HFFc6 (cell line): ENCODE results near the gene RELT. TPM values are rescaled to one million over a fixed set of nuclear protein-coding genes. Genes with fewer than 3 reads are reported as not detected.

Experiments used
- DNase-seq: peaks from one replicate; pipeline ENCODE4 v3.0.0-alpha.2; 2018
- H3K27ac Mint-ChIP-seq: 2 replicates; pipeline ENCODE4 v1.8.0; 2020; ENCODE audit warnings: mild to moderate bottlenecking, mixed read lengths
- H3K27me3 Mint-ChIP-seq: 2 replicates; pipeline ENCODE4 v1.8.0; 2021; ENCODE audit warnings: mild to moderate bottlenecking, moderate library complexity, mixed read lengths; ENCODE audit not compliant: insufficient read depth
- H3K36me3 Mint-ChIP-seq: 2 replicates; pipeline ENCODE4 v1.8.0; 2021; ENCODE audit warnings: low read depth, mixed read lengths
- H3K4me1 Mint-ChIP-seq: 2 replicates; pipeline ENCODE4 v1.8.0; 2020; ENCODE audit warnings: low read depth, mixed read lengths
- H3K4me3 Mint-ChIP-seq: 2 replicates; pipeline ENCODE4 v1.8.0; 2020; ENCODE audit warnings: mild to moderate bottlenecking, moderate library complexity, mixed read lengths
- H3K9me3 Mint-ChIP-seq: 2 replicates; pipeline ENCODE4 v1.8.0; 2020; ENCODE audit warnings: mild to moderate bottlenecking, mixed read lengths
- CTCF ChIP-seq: fragments of 200-600 bp; sonication (generic); IDR thresholded peaks from 2 replicates; pipeline ENCODE4 v1.5.0; 2021; ENCODE audit warnings: antibody characterized with exemption, mild to moderate bottlenecking
- total RNA-seq, 6 experiments: library from RNA; stranded (reverse); fragmentation: NEBNext Ultra II Directional; extraction: Animal tissue kit (Norgen Biotek cat#: 25700); gene quantifications; 2 replicates in 1 of 6; 3 replicates in 5 of 6; pipeline ENCODE4 v1.2.3, GENCODE V29; 2021

RELT gene
- total RNA-seq, 6 experiments from 2014 or later: 6.2 to 7.7 (median 7.0) TPM

GRCh38 chr11:73367482-73368024 lies 8.6 kb upstream of the RELT start:
- Mint-ChIP-seq H3K4me1 (peaks cover 8% of the 10 kb centered on the region; the same call in 1 of the 2 replicates), H3K4me3 (no peak overlapping the region), H3K27me3 (peaks cover 22% of the 10 kb centered on the region), H3K27ac (no peak overlapping the region; the same call in 1 of the 2 replicates), H3K36me3 (peaks cover 16% of the 10 kb centered on the region), H3K9me3 (no peaks in the 10 kb centered on the region)
- TF ChIP-seq CTCF: no peak
- DNase-seq: no peak

- Mint-ChIP-seq H3K4me1 (peaks cover 15% of the 10 kb centered on the region), H3K9me3 (0 out of 2 replicates have a peak, but pooled peaks cover 4% of the 10 kb centered on the region), H3K36me3 (peaks cover 10% of the 10 kb centered on the region; the same call in 1 of the 2 replicates), H3K27me3 (peaks cover 31% of the 10 kb centered on the region), H3K27ac (peak overlapping the region; percentile 43; the same call in 1 of the 2 replicates), H3K4me3 (no peak overlapping the region)
- DNase-seq: peak; percentile 53
- TF ChIP-seq CTCF: peak; percentile 54
Measured at GRCh38 chr11:73372375-73372993, 3.7 kb upstream of the RELT start.

GRCh38 chr11:73374151-73374550 lies 2.0 kb upstream of the RELT start:
- DNase-seq: no peak
- no peak overlapping the region for H3K4me3 Mint-ChIP-seq
- TF ChIP-seq CTCF: no peak
- H3K36me3 Mint-ChIP-seq: peaks cover 10% of the 10 kb centered on the region; the same call in 1 of the 2 replicates
- no peak overlapping the region for H3K27ac Mint-ChIP-seq
- peaks cover 29% of the 10 kb centered on the region for H3K27me3 Mint-ChIP-seq
- peaks cover 28% of the 10 kb centered on the region for H3K4me1 Mint-ChIP-seq
- 0 out of 2 replicates have a peak, but pooled peaks cover 4% of the 10 kb centered on the region for H3K9me3 Mint-ChIP-seq

- 0 out of 2 replicates have a peak, but pooled peaks cover 4% of the 10 kb centered on the region for H3K9me3 Mint-ChIP-seq
- TF ChIP-seq CTCF: no peak
- H3K27me3 Mint-ChIP-seq: peaks cover 30% of the 10 kb centered on the region
- H3K27ac Mint-ChIP-seq: peak overlapping the region; percentile 72; the same call in 1 of the 2 replicates
- H3K4me3 Mint-ChIP-seq: peak overlapping the region; percentile 9; the same call in 1 of the 2 replicates
- 0 out of 2 replicates have a peak, but pooled peaks cover 5% of the 10 kb centered on the region for H3K36me3 Mint-ChIP-seq
- peaks cover 38% of the 10 kb centered on the region for H3K4me1 Mint-ChIP-seq
- DNase-seq: no peak
Measured at GRCh38 chr11:73375830-73376159, 404 bp upstream of the RELT start.

GRCh38 chr11:73376803-73377629 lies 817 bp downstream of the RELT start:
- DNase-seq: peak; percentile 69
- no peak for TF ChIP-seq CTCF
- Mint-ChIP-seq H3K27me3 (peaks cover 20% of the 10 kb centered on the region), H3K36me3 (0 out of 2 replicates have a peak, but pooled peaks cover 5% of the 10 kb centered on the region), H3K4me3 (peak overlapping the region; percentile 94), H3K9me3 (0 out of 2 replicates have a peak, but pooled peaks cover 4% of the 10 kb centered on the region), H3K4me1 (peaks cover 31% of the 10 kb centered on the region), H3K27ac (peak overlapping the region; percentile 89)
